IMR-90 (cell line): ENCODE data around the gene PCSK2. TPM values are rescaled to one million over a fixed set of nuclear protein-coding genes. Genes with fewer than 3 reads are reported as not detected.

ENCODE experiments used
- ATAC-seq: fragments of 200-7000 bp; cut with Tn5 transposase; 2 replicates; pipeline ENCODE4 v1.9.1; 2020; ENCODE audit warnings: low read depth, mild to moderate bottlenecking, moderate library complexity
- BruUV-seq: library from RNA; stranded (reverse); fragments of 400-500 nt; replicated peaks from 2 replicates; lab custom pipeline; 2021; lab: Mats Ljungman, UMichigan
- CTCF ChIA-PET: fragments of 300-600 bp; formaldehyde crosslinking; extraction: SDS; loops from one replicate; lab custom pipeline; 2021; ENCODE audit warnings: antibody characterized with exemption; lab: Yijun Ruan, JAX
- POLR2A ChIA-PET: fragments of 300-600 bp; sonication (Branson Sonifier 250); formaldehyde crosslinking; loops from one replicate; lab custom pipeline; 2022; ENCODE audit warnings: antibody characterized with exemption; ENCODE audit not compliant: unreplicated experiment; lab: Charles Lee
- DNase-seq: peaks from one replicate; pipeline ENCODE4 v3.0.0; 2013
- H2AFZ ChIP-seq: replicated peaks from 2 replicates; pipeline ENCODE3; 2013; ENCODE audit warnings: low read length, mild to moderate bottlenecking; ENCODE audit not compliant: poor library complexity
- H2AK5ac ChIP-seq: 2 replicates; pipeline ENCODE4 v1.6.1; 2013; ENCODE audit warnings: low read depth, low read length, inconsistent platforms
- H2AK9ac ChIP-seq: replicated peaks from 2 replicates; pipeline ENCODE3; 2013; ENCODE audit warnings: mild to moderate bottlenecking, low read depth, low read length, moderate library complexity; ENCODE audit not compliant: poor library complexity
- H2BK120ac ChIP-seq: 2 replicates; pipeline ENCODE4 v1.6.1; 2013; ENCODE audit warnings: low read depth, low read length, inconsistent platforms
- H2BK15ac ChIP-seq: 3 replicates; pipeline ENCODE4 v1.6.1; 2013; ENCODE audit warnings: low read depth, low read length, inconsistent platforms
- H2BK20ac ChIP-seq: 2 replicates; pipeline ENCODE4 v1.6.1; 2013; ENCODE audit warnings: low read depth, mild to moderate bottlenecking, inconsistent platforms, low read length, moderate library complexity
- H2BK5ac ChIP-seq: 2 replicates; pipeline ENCODE4 v1.6.1; 2013; ENCODE audit warnings: mild to moderate bottlenecking, low read depth, low read length, inconsistent platforms; ENCODE audit not compliant: poor library complexity, severe bottlenecking
- H3K14ac ChIP-seq: replicated peaks from 2 replicates; pipeline ENCODE4 v1.6.1; 2013; ENCODE audit warnings: low read depth, low read length, inconsistent platforms
- H3K18ac ChIP-seq: 2 replicates; pipeline ENCODE4 v1.6.1; 2013; ENCODE audit warnings: low read depth, low read length, control low read depth
- H3K23ac ChIP-seq: 2 replicates; pipeline ENCODE4 v1.6.1; 2013; ENCODE audit warnings: low read depth, low read length, inconsistent platforms
- H3K27ac ChIP-seq: 2 replicates; pipeline ENCODE4 v1.5.1; 2013; ENCODE audit warnings: mild to moderate bottlenecking, control low read depth, low read length; ENCODE audit not compliant: insufficient read depth
- H3K27me3 ChIP-seq: 2 replicates; pipeline ENCODE4 v1.6.1; 2013; ENCODE audit warnings: low read length; ENCODE audit not compliant: control insufficient read depth, insufficient read depth
- H3K36me3 ChIP-seq: 2 replicates; pipeline ENCODE4 v1.6.1; 2013; ENCODE audit warnings: low read length, mixed read lengths; ENCODE audit not compliant: control insufficient read depth, insufficient read depth
- H3K4ac ChIP-seq: 2 replicates; pipeline ENCODE4 v1.6.1; 2013; ENCODE audit warnings: low read depth, low read length, inconsistent platforms
- H3K4me1 ChIP-seq: 2 replicates; pipeline ENCODE4 v1.6.1; 2013; ENCODE audit warnings: low read length, mixed read lengths; ENCODE audit not compliant: control insufficient read depth, insufficient read depth
- H3K4me2 ChIP-seq: 2 replicates; pipeline ENCODE4 v1.6.1; 2013; ENCODE audit warnings: low read depth, mild to moderate bottlenecking, control low read depth, low read length, moderate library complexity
- H3K4me3 ChIP-seq: 2 replicates; pipeline ENCODE4 v1.5.1; 2013; ENCODE audit warnings: low read depth, mild to moderate bottlenecking, control low read depth, low read length, moderate library complexity; ENCODE audit not compliant: insufficient read depth
- H3K56ac ChIP-seq: 2 replicates; pipeline ENCODE4 v1.6.1; 2013; ENCODE audit warnings: low read length, inconsistent platforms; ENCODE audit not compliant: insufficient read depth; ENCODE audit errors: extremely low read depth
- H3K79me1 ChIP-seq, 2 experiments: 2 replicates each; pipeline ENCODE4 v1.6.1; 2013; ENCODE audit warnings: low read length in 2 of 2, inconsistent platforms in 1 of 2, low read depth in 1 of 2
- H3K9ac ChIP-seq: 2 replicates; pipeline ENCODE4 v1.6.1; 2013; ENCODE audit warnings: low read depth, low read length, control low read depth
- H3K9me1 ChIP-seq: 2 replicates; pipeline ENCODE4 v1.6.1; 2013; ENCODE audit warnings: low read length, inconsistent platforms; ENCODE audit not compliant: insufficient read depth
- H3K9me3 ChIP-seq: 2 replicates; pipeline ENCODE4 v1.6.1; 2013; ENCODE audit warnings: low read length; ENCODE audit not compliant: control insufficient read depth, insufficient read depth
- H4K20me1 ChIP-seq: 2 replicates; pipeline ENCODE4 v1.6.1; 2013; ENCODE audit warnings: low read length, inconsistent platforms; ENCODE audit not compliant: insufficient read depth
- H4K5ac ChIP-seq: 2 replicates; pipeline ENCODE4 v1.6.1; 2013; ENCODE audit warnings: mild to moderate bottlenecking, low read depth, low read length, control low read depth
- H4K8ac ChIP-seq, 2 experiments: 2 replicates each; pipeline ENCODE4 v1.6.1; 2013; ENCODE audit warnings: low read depth in 2 of 2, low read length in 2 of 2, control low read depth in 1 of 2, inconsistent platforms in 1 of 2
- H4K91ac ChIP-seq: 2 replicates; pipeline ENCODE4 v1.6.1; 2013; ENCODE audit warnings: low read depth, low read length, inconsistent platforms; ENCODE audit not compliant: insufficient read depth
- SMC3 ChIP-seq: fragments of 150-350 bp; IDR thresholded peaks from 2 replicates; pipeline ENCODE4 v1.6.1; 2016; ENCODE audit warnings: low read depth, mild to moderate bottlenecking, antibody characterized with exemption, low read length, moderate library complexity
- USF2 ChIP-seq: fragments of 150-350 bp; IDR thresholded peaks from 2 replicates; pipeline ENCODE4 v1.6.1; 2017; ENCODE audit warnings: mild to moderate bottlenecking, antibody characterized with exemption, low read length, low read depth
- WGBS, 2 experiments: methylation state at CpG; one replicate each; pipeline versions ENCODE4 v1.1.5 to v1.1.7; 2013; ENCODE audit warnings: missing lambda C conversion rate in 2 of 2; ENCODE audit not compliant: insufficient read length in 1 of 2; ENCODE audit errors: extremely low coverage in 2 of 2; 5-methylcytosine and 5-hydroxymethylcytosine counted together
- dilution Hi-C: fragments of 300-500 bp; cut with HindIII; formaldehyde crosslinking; loops from one replicate; pipeline ENCODE4 v1.14.3; 2018; ENCODE audit warnings: low sequenced_read_pairs; ENCODE audit not compliant: unreplicated experiment
- in situ Hi-C: fragments of 300-500 bp; cut with MboI; formaldehyde crosslinking; loops from 3 replicates; pipeline ENCODE4 v1.14.3; 2019; ENCODE audit warnings: low sequenced_read_pairs, inconsistent platforms, mixed read lengths
- intact Hi-C: fragments of 100-400 bp; cut with micrococcal nuclease; formaldehyde crosslinking; loops from 2 replicates; pipeline ENCODE4 v1.10.0; 2022
- polyA plus RNA-seq, 3 experiments: library from polyadenylated mRNA; depleted of rRNA; stranded (reverse); fragments of >200 nt; gene quantifications; 2 replicates each; pipeline ENCODE4 v1.2.3, GENCODE V29; 2012; ENCODE audit warnings: low replicate concordance in 1 of 3
- total RNA-seq: library from RNA; depleted of rRNA; stranded (reverse); fragments of >200 nt; gene quantifications from 2 replicates; pipeline ENCODE4 v1.2.3, GENCODE V29; 2012

Gene PCSK2
- total and polyA plus RNA-seq, 2 of the 4 experiments (the other 2 are of a cell fraction), result not detected

GRCh38 chr20:17518339-17519052, 291.7 kb downstream of the PCSK2 start:
- H3K4me1 ChIP-seq, result no peaks in the 10 kb centered on the region
- H4K91ac ChIP-seq, result no peak overlapping the region
- ATAC-seq (no peak), DNase-seq (no peak)
- peak overlapping the region; percentile 39 for H2AFZ ChIP-seq
- ChIA-PET CTCF (no interaction called here), POLR2A (no interaction called here)
- no peak overlapping the region for H3K9ac ChIP-seq
- no peak overlapping the region for H2BK20ac ChIP-seq
- H3K14ac ChIP-seq, result no peak overlapping the region
- dilution Hi-C loops (no loop called here), in situ Hi-C loops (loop anchor here (10.0 kb wide), 2 partner anchors 406 to 476 kb away; no protein-coding TSS in a partner anchor), intact Hi-C loops (no loop called here)
- no peak overlapping the region for H2BK5ac ChIP-seq
- no peak overlapping the region for H3K18ac ChIP-seq
- no peak overlapping the region for H3K4ac ChIP-seq
- H3K27ac ChIP-seq, result no peak overlapping the region
- no peak overlapping the region for H2BK15ac ChIP-seq
- no peak overlapping the region for H3K4me3 ChIP-seq
- H3K9me3 ChIP-seq, result no peaks in the 10 kb centered on the region
- H3K23ac ChIP-seq, result no peak overlapping the region
- no peak overlapping the region for H2AK5ac ChIP-seq
- no peak overlapping the region for H2BK120ac ChIP-seq
- BruUV-seq, result no TSS peak
- no peaks in the 10 kb centered on the region for H4K20me1 ChIP-seq
- TF ChIP-seq USF2 (peak; percentile 68), SMC3 (no peak)
- H4K5ac ChIP-seq, result no peak overlapping the region
- H3K36me3 ChIP-seq, result no peaks in the 10 kb centered on the region
- peak overlapping the region; percentile 75 for H2AK9ac ChIP-seq
- no peak overlapping the region for H3K4me2 ChIP-seq
- H3K56ac ChIP-seq, result no peak overlapping the region
- H3K27me3 ChIP-seq, result peaks cover 14% of the 10 kb centered on the region
- 54% methylated on average over 4 of the region's 14 CpGs; no CpG with 5 or more reads in 1 of the 2 experiments for WGBS, 2 experiments
- H4K8ac ChIP-seq, result no peak overlapping the region
- H3K9me1 ChIP-seq, result no peaks in the 10 kb centered on the region
- H3K79me1 ChIP-seq, result no peaks in the 10 kb centered on the region
